Measurements from ENCODE around the gene LPP.

Gene LPP

GRCh38 chr3:188581792-188582191 lies 427.8 kb downstream of the LPP start:
- TF ChIP-seq POLR2A (IDR thresholded peaks at IDR 0.05; ENCODE audit: low read depth, low read length): no peak
- no peak for TF ChIP-seq TAF1 (IDR thresholded peaks at IDR 0.05; ENCODE audit: low read depth, low read length)
- no peak for TF ChIP-seq SPI1 (IDR thresholded peaks at IDR 0.05; ENCODE audit: low read depth, low read length)
- FAIRE-seq: no peak

GRCh38 chr3:188583341-188584161 lies 429.6 kb downstream of the LPP start:
- DNase-seq (ENCODE audit: insufficient read length, low spot score): no peak
- TF ChIP-seq SPI1 (IDR thresholded peaks at IDR 0.05; ENCODE audit: low read depth, low read length) (no peak), POU2F2 (IDR thresholded peaks at IDR 0.05; ENCODE audit: low read depth, low read length) (no peak), PAX5 (IDR thresholded peaks at IDR 0.05; ENCODE audit: insufficient read depth, low read length, severe bottlenecking) (no peak), POLR2AphosphoS5 (IDR thresholded peaks at IDR 0.05; ENCODE audit: low read depth, low read length) (no peak), TAF1 (IDR thresholded peaks at IDR 0.05; ENCODE audit: low read depth, low read length) (no peak), POLR2A (IDR thresholded peaks at IDR 0.05; ENCODE audit: low read depth, low read length) (no peak)
- FAIRE-seq: no peak

More at GRCh38 chr3:188581792-188582191, 427.8 kb downstream of the LPP start:
- DNase-seq (ENCODE audit: insufficient read length, low spot score): no peak

- no peak for DNase-seq (ENCODE audit: insufficient read length, low spot score)
- FAIRE-seq: no peak
- TF ChIP-seq SPI1 (IDR thresholded peaks at IDR 0.05; ENCODE audit: low read depth, low read length) (no peak), PAX5 (IDR thresholded peaks at IDR 0.05; ENCODE audit: insufficient read depth, low read length, severe bottlenecking) (no peak), TAF1 (IDR thresholded peaks at IDR 0.05; ENCODE audit: low read depth, low read length) (no peak), POU2F2 (IDR thresholded peaks at IDR 0.05; ENCODE audit: low read depth, low read length) (no peak), POLR2A (IDR thresholded peaks at IDR 0.05; ENCODE audit: low read depth, low read length) (no peak), POLR2AphosphoS5 (IDR thresholded peaks at IDR 0.05; ENCODE audit: low read depth, low read length) (no peak)
Observed at GRCh38 chr3:188584162-188584529, 430.2 kb downstream of the LPP start.

GRCh38 chr3:188584958-188585689 lies 431.2 kb downstream of the LPP start:
- no peak for TF ChIP-seq POU2F2 (IDR thresholded peaks at IDR 0.05; ENCODE audit: low read depth, low read length)
- TF ChIP-seq POLR2A (IDR thresholded peaks at IDR 0.05; ENCODE audit: low read depth, low read length): no peak
- no peak for TF ChIP-seq TAF1 (IDR thresholded peaks at IDR 0.05; ENCODE audit: low read depth, low read length)
- TF ChIP-seq PAX5 (IDR thresholded peaks at IDR 0.05; ENCODE audit: insufficient read depth, low read length, severe bottlenecking): no peak
- no peak for TF ChIP-seq POLR2AphosphoS5 (IDR thresholded peaks at IDR 0.05; ENCODE audit: low read depth, low read length)
- no peak for TF ChIP-seq SPI1 (IDR thresholded peaks at IDR 0.05; ENCODE audit: low read depth, low read length)
- no peak for FAIRE-seq
- no peak for DNase-seq (ENCODE audit: insufficient read length, low spot score)

GRCh38 chr3:188589071-188589470 lies 435.1 kb downstream of the LPP start:
- no peak for DNase-seq (ENCODE audit: insufficient read length, low spot score)
- TF ChIP-seq SPI1 (IDR thresholded peaks at IDR 0.05; ENCODE audit: low read depth, low read length) (no peak), POLR2A (IDR thresholded peaks at IDR 0.05; ENCODE audit: low read depth, low read length) (no peak), POU2F2 (IDR thresholded peaks at IDR 0.05; ENCODE audit: low read depth, low read length) (no peak), POLR2AphosphoS5 (IDR thresholded peaks at IDR 0.05; ENCODE audit: low read depth, low read length) (no peak), PAX5 (IDR thresholded peaks at IDR 0.05; ENCODE audit: insufficient read depth, low read length, severe bottlenecking) (no peak), TAF1 (IDR thresholded peaks at IDR 0.05; ENCODE audit: low read depth, low read length) (no peak)
- FAIRE-seq: no peak

GRCh38 chr3:188589771-188590170 lies 435.8 kb downstream of the LPP start:
- DNase-seq (ENCODE audit: insufficient read length, low spot score) (no peak), FAIRE-seq (no peak)
- TF ChIP-seq TAF1 (IDR thresholded peaks at IDR 0.05; ENCODE audit: low read depth, low read length) (no peak), SPI1 (IDR thresholded peaks at IDR 0.05; ENCODE audit: low read depth, low read length) (no peak), POLR2A (IDR thresholded peaks at IDR 0.05; ENCODE audit: low read depth, low read length) (no peak)

GRCh38 chr3:188590557-188590956 lies 436.6 kb downstream of the LPP start:
- TF ChIP-seq POLR2A (IDR thresholded peaks at IDR 0.05; ENCODE audit: low read depth, low read length): no peak
- no peak for TF ChIP-seq POU2F2 (IDR thresholded peaks at IDR 0.05; ENCODE audit: low read depth, low read length)
- no peak for TF ChIP-seq SPI1 (IDR thresholded peaks at IDR 0.05; ENCODE audit: low read depth, low read length)
- no peak for TF ChIP-seq PAX5 (IDR thresholded peaks at IDR 0.05; ENCODE audit: insufficient read depth, low read length, severe bottlenecking)
- no peak for TF ChIP-seq TAF1 (IDR thresholded peaks at IDR 0.05; ENCODE audit: low read depth, low read length)
- DNase-seq (ENCODE audit: insufficient read length, low spot score): no peak
- FAIRE-seq: no peak

- DNase-seq (ENCODE audit: insufficient read length, low spot score) (no peak), FAIRE-seq (no peak)
- TF ChIP-seq POLR2A (IDR thresholded peaks at IDR 0.05; ENCODE audit: low read depth, low read length): no peak
- TF ChIP-seq TAF1 (IDR thresholded peaks at IDR 0.05; ENCODE audit: low read depth, low read length): no peak
- TF ChIP-seq SPI1 (IDR thresholded peaks at IDR 0.05; ENCODE audit: low read depth, low read length): no peak
- TF ChIP-seq POU2F2 (IDR thresholded peaks at IDR 0.05; ENCODE audit: low read depth, low read length): no peak
- no peak for TF ChIP-seq PAX5 (IDR thresholded peaks at IDR 0.05; ENCODE audit: insufficient read depth, low read length, severe bottlenecking)
- TF ChIP-seq POLR2AphosphoS5 (IDR thresholded peaks at IDR 0.05; ENCODE audit: low read depth, low read length): no peak
Observed at GRCh38 chr3:188594139-188594538, 440.2 kb downstream of the LPP start.

- FAIRE-seq (no peak), DNase-seq (ENCODE audit: insufficient read length, low spot score) (no peak)
- TF ChIP-seq POLR2A (IDR thresholded peaks at IDR 0.05; ENCODE audit: low read depth, low read length): no peak
Observed at GRCh38 chr3:188595890-188596376, 442.0 kb downstream of the LPP start.

- FAIRE-seq (no peak), DNase-seq (ENCODE audit: insufficient read length, low spot score) (no peak)
- TF ChIP-seq TAF1 (IDR thresholded peaks at IDR 0.05; ENCODE audit: low read depth, low read length) (no peak), POLR2A (IDR thresholded peaks at IDR 0.05; ENCODE audit: low read depth, low read length) (no peak), SPI1 (IDR thresholded peaks at IDR 0.05; ENCODE audit: low read depth, low read length) (no peak), POU2F2 (IDR thresholded peaks at IDR 0.05; ENCODE audit: low read depth, low read length) (no peak), POLR2AphosphoS5 (IDR thresholded peaks at IDR 0.05; ENCODE audit: low read depth, low read length) (no peak), PAX5 (IDR thresholded peaks at IDR 0.05; ENCODE audit: insufficient read depth, low read length, severe bottlenecking) (no peak)
Observed at GRCh38 chr3:188598894-188599293, 444.9 kb downstream of the LPP start.

Measured in GM12891 (cell line).